Fibroblast of skin of back (primary cell): ENCODE data around the gene SLC22A4.

Source experiments
- DNase-seq: peaks from one replicate; pipeline ENCODE4 v3.0.0-alpha.2; 2013

Gene SLC22A4

DNA sequence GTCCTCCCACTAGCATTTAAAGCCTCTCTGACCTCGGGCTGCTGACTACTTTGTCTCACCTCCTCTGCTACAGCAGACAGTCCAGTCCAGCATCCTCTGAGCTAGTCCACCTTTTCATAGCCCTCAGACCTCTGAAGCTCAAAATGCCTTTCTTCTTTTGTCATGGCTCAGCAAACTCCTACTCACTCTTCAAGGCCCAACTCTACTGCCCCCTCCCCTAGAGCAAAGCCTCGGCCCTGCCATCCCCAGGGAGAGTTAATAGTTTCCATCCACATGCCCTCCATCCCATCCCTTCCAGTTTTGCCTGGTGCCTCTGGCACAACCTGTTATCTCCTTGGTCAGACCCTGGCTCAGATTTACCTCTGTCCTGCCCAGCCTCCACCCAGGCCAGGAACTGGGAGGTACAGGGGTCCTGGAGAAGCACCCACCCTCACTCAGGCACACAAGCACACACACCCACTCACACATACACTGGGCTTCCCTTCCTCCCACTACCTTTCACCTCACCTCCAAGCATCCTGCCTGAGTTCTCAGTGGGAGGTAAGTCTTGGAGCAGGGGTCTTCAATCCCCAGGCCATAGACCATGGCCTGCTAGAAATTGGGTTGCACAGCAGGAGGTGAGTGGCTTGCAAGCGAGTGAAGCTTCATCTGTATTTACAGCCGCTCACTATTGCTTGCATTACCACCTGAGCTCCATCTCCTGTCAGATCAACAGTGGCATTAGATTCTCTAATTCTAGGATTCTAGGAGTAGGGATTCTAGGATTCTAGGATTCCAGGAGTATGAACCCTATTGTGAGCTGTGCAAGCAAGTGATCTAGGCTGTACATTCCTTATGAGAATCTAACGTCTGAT, 18.6 kb upstream of the SLC22A4 start:
- no peak for DNase-seq

GRCh38 chr5:132277256-132277655, 16.9 kb upstream of the SLC22A4 start:
- DNase-seq, result no peak

DNA sequence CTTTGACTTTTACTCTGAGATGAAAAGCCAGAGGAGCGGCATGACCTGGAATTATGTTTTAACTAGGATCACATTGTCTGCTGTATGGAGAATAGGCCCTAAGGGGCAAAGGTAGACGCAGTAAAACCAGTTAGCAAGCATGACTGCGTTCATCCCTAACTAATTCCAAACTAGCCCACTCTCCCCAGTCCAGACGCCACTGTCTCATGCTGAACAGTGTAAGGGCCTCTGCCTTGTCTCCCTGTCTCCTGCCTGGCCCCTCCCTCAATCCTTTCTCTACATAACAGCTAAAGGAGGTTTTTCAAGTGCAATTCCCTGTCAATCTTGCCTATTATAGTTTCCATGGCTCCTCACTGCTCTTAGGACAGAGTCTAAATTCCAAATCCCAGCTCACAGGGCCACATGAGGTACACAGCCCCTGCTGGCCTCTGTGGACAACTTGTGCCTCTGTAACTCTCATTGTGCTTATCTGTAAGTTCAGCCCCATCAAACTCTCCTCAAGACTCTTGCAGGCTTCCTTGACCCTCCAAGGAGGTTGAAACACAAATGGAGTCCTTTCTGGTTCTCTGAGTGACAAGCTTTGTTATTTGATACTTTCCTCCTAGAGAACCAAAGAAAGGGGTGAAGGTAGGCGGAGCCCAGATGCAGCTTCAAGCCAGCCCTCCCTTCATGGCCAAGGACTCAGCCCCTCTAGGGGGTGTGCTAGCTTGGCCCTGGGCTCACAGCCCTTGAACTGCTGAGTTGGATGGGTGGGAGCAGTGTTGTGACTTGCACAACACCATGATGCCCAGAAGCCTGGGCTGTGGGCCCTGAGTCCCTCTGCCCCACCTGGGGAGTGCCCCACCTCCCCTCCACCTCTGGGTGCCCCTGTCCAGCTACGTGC, 16.0 kb upstream of the SLC22A4 start:
- DNase-seq, result no peak

DNA sequence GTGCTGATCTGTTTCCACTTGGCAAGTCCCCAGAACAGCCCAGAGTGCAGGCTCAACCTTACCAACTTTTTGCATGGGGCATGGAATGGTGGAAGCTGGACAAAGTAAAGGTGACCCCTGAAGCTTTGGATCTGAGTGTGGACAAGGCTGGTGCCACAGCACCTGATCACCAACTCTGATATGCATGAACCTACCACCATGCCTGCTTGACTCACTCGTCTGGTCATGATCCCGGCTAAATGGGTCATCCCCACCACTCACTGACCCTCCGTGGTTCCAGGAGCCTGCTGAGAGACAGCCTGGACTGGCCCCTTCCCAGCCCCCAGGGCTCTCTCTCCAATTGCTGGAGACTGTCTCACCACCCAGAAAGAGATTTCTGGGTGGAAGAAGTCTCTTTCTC, 14.4 kb upstream of the SLC22A4 start:
- no peak for DNase-seq

- DNase-seq, result no peak
These were observed 13.6 kb upstream of the SLC22A4 start for GRCh38 chr5:132280371-132281240.

DNA sequence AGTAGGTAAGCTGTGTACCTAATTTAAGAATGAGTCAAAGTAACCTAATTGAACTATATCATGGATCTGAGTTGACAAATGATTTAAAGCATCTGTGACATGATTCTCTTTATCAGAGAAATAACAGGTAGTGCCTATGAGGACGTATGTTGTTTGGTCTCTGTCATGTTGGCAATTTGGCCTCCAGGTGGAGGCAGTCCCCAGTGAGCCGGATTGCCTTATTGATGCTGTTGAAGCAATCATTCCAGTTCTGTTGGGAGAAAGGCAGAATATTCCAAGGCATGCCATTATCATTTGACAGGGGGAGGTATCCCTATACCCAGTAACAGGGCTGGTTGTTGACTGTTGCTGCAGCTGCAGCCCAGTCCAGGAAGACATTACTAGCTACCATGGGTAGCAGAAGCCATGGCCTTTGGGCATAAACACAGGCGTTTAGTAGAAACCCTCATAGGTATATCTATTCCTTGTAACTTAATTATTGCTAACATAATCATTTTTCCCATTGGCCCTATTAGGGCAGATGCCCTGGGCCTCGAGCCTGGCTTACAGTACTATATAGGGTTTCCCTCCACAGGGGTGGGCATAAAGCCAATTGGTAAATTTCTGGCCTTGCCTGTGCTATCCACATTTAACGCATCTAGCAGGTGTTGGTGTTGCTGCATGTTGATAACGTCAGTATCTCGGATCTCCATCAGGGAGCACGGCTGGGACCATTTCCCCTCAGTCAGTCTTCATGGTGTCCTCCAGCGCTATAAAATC, 12.2 kb upstream of the SLC22A4 start:
- no peak for DNase-seq

- peak; percentile 71 for DNase-seq
These were observed 10.7 kb upstream of the SLC22A4 start for GRCh38 chr5:132283423-132284043.

GRCh38 chr5:132289097-132289496, 5.1 kb upstream of the SLC22A4 start:
- DNase-seq, result no peak

DNA sequence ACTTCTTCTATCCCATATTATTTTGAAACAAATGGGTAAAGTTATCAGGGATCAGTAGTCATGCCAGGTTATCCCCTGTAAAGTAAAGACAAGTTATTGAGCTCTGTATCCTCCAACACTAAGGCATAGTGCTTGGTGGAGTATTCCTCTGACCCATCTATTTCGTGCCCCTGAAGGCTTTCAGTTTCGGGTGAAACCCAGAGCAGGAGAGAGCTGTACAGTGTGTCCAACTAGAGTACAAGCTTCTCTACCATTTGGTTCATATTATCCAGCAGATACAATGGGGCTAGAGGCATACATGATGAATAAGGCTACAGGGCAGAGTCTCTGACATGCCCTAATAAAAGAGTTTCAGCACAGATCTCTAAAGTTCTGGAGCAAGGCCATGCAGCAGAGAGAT, 3.2 kb upstream of the SLC22A4 start:
- no peak for DNase-seq

DNA sequence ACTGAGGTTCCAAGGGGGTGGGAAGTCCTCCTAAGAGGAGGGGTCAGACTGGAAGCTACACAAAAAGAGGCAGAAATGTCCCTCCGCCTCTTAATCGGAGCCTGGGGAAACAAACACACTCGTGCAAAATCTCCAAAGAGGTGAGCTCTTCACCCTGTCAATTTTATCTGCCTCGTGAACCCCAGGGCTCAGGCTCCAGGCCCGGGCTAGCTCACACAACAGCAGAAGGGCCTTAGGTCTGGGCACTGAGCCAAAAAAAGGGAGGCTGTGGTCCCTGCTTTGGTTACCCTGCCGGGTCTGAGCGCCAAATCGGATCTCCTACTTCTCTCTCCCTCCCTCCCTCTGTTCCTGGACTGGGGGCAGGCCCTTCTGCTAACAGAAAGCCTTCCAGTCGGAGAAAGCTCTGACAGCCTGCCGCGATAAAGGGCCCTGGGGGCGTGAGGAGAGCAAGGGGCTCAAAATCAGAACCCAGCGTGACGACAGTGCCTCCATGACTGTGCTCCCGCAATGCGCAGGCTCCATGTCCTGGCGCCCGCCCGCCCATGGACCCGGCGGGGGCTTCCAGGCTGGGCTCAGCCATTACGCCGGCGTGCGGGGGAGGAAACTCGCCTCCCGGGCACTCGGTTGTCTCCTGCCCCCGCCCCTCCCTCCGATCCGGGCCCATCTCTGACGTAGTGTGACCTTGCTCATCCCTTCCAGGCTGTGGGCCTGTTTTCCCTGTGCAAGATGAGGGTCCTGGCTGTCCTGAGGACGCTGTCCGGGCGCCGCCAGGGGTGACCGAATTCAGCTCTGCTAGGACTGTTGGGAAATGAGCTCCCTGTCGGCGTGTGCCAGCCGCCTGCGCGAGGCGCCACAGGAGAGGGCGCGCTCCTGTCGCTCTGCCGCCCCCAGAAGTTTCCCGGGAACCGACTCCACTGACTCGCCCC, 865 bp upstream of the SLC22A4 start:
- DNase-seq, result peak; percentile 87

DNA sequence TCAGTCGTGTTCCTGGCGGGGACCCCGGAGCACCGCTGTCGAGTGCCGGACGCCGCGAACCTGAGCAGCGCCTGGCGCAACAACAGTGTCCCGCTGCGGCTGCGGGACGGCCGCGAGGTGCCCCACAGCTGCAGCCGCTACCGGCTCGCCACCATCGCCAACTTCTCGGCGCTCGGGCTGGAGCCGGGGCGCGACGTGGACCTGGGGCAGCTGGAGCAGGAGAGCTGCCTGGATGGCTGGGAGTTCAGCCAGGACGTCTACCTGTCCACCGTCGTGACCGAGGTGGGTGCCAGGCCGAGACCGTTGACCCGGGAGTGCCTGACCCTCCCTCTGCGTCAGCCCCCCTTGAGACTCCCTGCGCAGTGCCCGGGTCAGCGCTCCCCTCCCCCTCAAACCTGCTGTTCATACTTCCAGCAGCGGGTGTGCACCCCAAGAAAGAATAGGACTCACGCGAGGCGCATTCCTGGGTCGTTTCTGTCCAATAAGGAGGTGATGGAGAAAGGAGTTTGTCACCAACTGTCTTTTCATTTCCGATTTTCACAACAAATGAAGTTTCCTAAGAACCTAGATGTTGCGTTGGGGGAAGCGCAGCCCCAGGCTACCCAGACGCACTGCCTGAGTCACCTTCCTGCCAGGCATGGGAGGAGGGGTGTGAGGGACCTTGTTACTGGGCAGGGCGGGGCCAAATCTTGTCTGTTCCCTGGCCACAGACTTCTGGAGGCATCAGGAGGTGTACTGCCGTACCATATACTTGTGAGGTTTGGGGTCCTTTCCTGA, 722 bp downstream of the SLC22A4 start:
- DNase-seq, result peak; percentile 81

DNA sequence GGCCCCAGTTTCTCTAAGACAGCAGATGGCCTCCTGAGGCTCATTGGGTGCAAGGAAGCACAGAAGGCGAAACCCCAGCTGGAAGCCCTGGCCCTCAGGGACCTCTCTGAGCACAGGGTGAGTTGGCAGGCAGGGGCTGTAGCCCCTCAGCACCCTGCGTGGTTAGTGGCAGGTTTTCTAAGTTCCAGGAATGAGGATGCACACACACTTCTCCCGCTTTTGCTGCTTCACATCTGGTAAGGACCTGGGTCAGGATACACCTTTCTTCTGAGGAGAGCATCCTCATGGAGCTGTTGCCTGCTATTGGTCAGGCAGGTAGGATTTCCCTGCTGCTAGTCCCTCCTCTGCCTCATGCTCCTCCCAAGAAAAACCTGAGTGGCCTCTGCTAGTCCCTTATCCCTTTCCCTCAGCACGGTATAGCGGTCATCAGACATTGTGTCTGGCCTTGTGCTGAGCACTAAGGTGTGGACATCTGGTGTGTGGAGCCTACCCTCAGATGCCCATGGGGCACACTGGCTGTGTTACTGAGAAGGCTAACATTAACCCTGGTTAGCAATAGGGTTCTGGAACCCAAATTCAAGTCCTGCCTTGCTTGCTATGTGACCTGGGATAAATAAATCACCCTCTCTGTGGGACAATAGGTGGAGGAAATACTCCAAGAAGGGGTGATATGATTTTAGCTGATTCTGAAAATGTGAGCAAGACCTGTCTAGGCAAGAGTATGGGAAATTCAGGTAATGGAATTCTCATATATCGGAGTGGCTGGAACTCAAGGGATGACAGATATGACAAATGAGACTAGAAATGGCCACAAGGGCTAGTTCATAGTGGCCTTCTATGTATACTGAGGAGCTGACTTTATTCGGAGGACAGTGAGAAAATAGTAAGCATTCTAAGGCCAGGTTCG, 1.6 kb downstream of the SLC22A4 start:
- no peak for DNase-seq

DNA sequence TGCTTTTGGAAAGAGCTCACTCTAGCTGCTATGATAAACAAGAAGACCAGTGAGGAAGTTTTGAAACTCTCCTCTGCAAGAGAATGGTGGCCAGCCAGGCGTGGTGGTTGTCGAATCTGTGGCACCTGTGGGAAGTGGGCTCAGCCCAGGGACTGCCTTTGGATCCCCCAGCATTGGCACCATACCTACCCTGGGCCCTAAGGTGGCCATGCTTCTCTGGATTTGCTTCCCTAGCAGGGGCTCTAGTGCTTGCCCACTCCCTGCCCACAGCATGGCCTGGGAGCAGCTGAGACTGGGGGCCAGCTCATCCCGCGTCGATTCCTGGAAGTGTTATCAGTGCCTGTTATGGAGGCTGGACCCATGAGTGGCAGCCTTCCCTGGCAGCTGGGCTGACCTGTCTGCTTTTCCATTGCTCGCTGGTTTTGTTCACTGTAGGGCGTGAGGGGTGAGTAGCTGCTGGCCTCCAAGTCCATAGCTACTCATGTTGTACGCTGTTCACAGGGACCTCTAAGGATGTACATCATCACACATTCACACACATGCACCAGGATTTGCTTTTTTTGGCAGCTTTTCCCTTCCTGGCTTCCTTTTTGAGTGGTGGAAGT, 2.3 kb downstream of the SLC22A4 start:
- peak; percentile 33 for DNase-seq

GRCh38 chr5:132297211-132297940, 3.2 kb downstream of the SLC22A4 start:
- DNase-seq, result no peak

DNA sequence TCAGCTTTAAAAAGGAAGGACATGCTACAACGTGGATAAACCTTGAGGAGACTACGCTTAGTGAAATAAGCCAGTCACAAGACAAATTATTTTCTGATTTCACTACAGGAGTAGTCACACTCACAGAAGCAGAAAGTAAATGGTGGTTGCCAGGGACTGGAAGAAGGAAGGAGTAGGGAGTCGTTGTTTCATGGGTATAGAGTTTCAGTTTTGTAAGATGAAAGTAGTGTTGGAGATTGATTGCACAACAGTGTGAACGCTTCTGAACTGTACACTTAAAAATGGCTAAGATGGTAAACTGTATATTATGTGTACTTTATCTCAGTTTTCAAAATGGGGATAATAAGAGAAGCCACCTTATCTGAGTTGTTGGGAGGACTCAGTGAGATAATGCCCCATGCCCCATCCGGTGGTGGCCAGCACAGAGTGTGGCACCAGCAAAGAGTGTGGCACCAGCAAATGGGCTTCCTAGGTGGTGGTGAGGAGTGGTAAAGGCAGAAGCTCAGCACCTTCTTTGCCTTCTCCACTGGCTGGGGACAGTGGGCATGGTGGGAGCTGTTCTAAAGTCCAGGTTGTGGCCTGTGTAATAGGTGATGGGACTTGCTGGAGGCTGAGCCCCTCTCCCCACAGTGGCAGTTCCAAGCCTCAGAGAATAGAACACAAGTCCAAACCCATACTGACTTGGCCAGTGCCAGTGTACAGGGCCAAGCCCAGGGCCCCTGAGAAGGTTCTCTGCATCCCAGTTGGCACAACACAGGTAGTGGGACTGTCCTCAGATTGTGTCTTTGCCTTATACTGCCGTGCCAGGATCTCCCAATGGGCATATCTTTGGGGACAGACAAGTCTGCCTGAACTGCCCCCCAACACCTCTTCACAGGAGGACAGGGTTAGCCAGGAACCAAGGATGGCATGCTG, 4.4 kb downstream of the SLC22A4 start:
- no peak for DNase-seq

GRCh38 chr5:132299917-132300316, 5.7 kb downstream of the SLC22A4 start:
- no peak for DNase-seq
